ENCODE measurements around the gene KRT76. TPM values are rescaled to one million over a fixed set of nuclear protein-coding genes. Genes with fewer than 3 reads are reported as not detected.

Gene KRT76
- total RNA-seq, 1 donor from 2014 or later: not detected

- H3K4me3 ChIP-seq (ENCODE audit: low read depth, low read length): no peak overlapping the region
- FAIRE-seq: no peak
- no peaks in the 10 kb centered on the region for H3K27me3 ChIP-seq (ENCODE audit: control insufficient read depth, insufficient read depth, low read length)
- H3K36me3 ChIP-seq (ENCODE audit: control insufficient read depth, insufficient read depth, low read length): no peaks in the 10 kb centered on the region
- DNase-seq (ENCODE audit: low read depth): no peak
- TF ChIP-seq CTCF (IDR thresholded peaks at IDR 0.05; ENCODE audit: insufficient read depth, low read length, severe bottlenecking): no peak
These were observed 24.6 kb upstream of the KRT76 start for GRCh38 chr12:52801773-52802172.

GRCh38 chr12:52800259-52800917 is 23.2 kb upstream of the KRT76 start:
- Histone ChIP-seq H3K36me3 (ENCODE audit: control insufficient read depth, insufficient read depth, low read length) (no peaks in the 10 kb centered on the region), H3K27me3 (ENCODE audit: control insufficient read depth, insufficient read depth, low read length) (no peaks in the 10 kb centered on the region), H3K4me3 (ENCODE audit: low read depth, low read length) (no peak overlapping the region)
- no peak for FAIRE-seq
- no peak for DNase-seq (ENCODE audit: low read depth)
- TF ChIP-seq CTCF (IDR thresholded peaks at IDR 0.05; ENCODE audit: insufficient read depth, low read length, severe bottlenecking): no peak

- H3K27me3 ChIP-seq (ENCODE audit: control insufficient read depth, insufficient read depth, low read length): no peaks in the 10 kb centered on the region
- TF ChIP-seq CTCF (IDR thresholded peaks at IDR 0.05; ENCODE audit: insufficient read depth, low read length, severe bottlenecking): no peak
- FAIRE-seq: no peak
These were observed 22.5 kb upstream of the KRT76 start for GRCh38 chr12:52799505-52800211.

GRCh38 chr12:52798671-52799504 is 21.7 kb upstream of the KRT76 start:
- H3K4me3 ChIP-seq (ENCODE audit: low read depth, low read length): no peak overlapping the region
- DNase-seq (ENCODE audit: low read depth): peak; percentile 90

More at GRCh38 chr12:52799505-52800211, 22.5 kb upstream of the KRT76 start:
- H3K36me3 ChIP-seq (ENCODE audit: control insufficient read depth, insufficient read depth, low read length): no peaks in the 10 kb centered on the region
- DNase-seq (ENCODE audit: low read depth): no peak
- no peak overlapping the region for H3K4me3 ChIP-seq (ENCODE audit: low read depth, low read length)

More at GRCh38 chr12:52798671-52799504, 21.7 kb upstream of the KRT76 start:
- TF ChIP-seq CTCF (IDR thresholded peaks at IDR 0.05; ENCODE audit: insufficient read depth, low read length, severe bottlenecking): no peak
- no peak for FAIRE-seq
- Histone ChIP-seq H3K27me3 (ENCODE audit: control insufficient read depth, insufficient read depth, low read length) (no peaks in the 10 kb centered on the region), H3K36me3 (ENCODE audit: control insufficient read depth, insufficient read depth, low read length) (no peaks in the 10 kb centered on the region)

Data from bronchial epithelial cell (primary cell).